Endodermal cell (in vitro differentiated cells): ENCODE measurements around the gene GDF10. TPM values are rescaled to one million over a fixed set of nuclear protein-coding genes. Genes with fewer than 3 reads are reported as not detected.

ENCODE experiments used
- DNase-seq: peaks from one replicate; pipeline ENCODE4 v3.0.0-alpha.2; 2017
- H3K27ac ChIP-seq: 2 replicates; pipeline ENCODE4 v1.5.1; 2013; ENCODE audit warnings: mild to moderate bottlenecking, low read depth, low read length, moderate library complexity
- H3K27me3 ChIP-seq: 2 replicates; pipeline ENCODE4 v1.6.1; 2013; ENCODE audit warnings: mild to moderate bottlenecking, low read length, moderate library complexity; ENCODE audit not compliant: insufficient read depth, control insufficient read depth, poor library complexity, severe bottlenecking
- H3K36me3 ChIP-seq: 2 replicates; pipeline ENCODE4 v1.7.0; 2013; ENCODE audit warnings: mild to moderate bottlenecking, low read length, moderate library complexity; ENCODE audit not compliant: control insufficient read depth, insufficient read depth
- H3K4me1 ChIP-seq: one replicate; pipeline ENCODE4 v1.7.0; 2013; ENCODE audit warnings: low read length; ENCODE audit not compliant: control insufficient read depth, insufficient read depth
- H3K4me3 ChIP-seq: 2 replicates; pipeline ENCODE4 v1.5.1; 2013; ENCODE audit warnings: mild to moderate bottlenecking, low read length, moderate library complexity
- H3K9ac ChIP-seq: 2 replicates; pipeline ENCODE4 v1.6.1; 2013; ENCODE audit warnings: mild to moderate bottlenecking, low read length, moderate library complexity; ENCODE audit not compliant: poor library complexity, severe bottlenecking; ENCODE audit errors: extremely low read depth
- H3K9me3 ChIP-seq: 2 replicates; pipeline ENCODE4 v1.6.1; 2013; ENCODE audit warnings: mild to moderate bottlenecking, low read length, moderate library complexity; ENCODE audit not compliant: control insufficient read depth
- H3K27ac Mint-ChIP-seq: 2 replicates; pipeline ENCODE4 v1.8.0; 2020; ENCODE audit warnings: mixed read lengths
- H3K27me3 Mint-ChIP-seq: 2 replicates; pipeline ENCODE4 v1.8.0; 2021; ENCODE audit warnings: mild to moderate bottlenecking, mixed read lengths; ENCODE audit not compliant: insufficient read depth
- H3K36me3 Mint-ChIP-seq: 2 replicates; pipeline ENCODE4 v1.8.0; 2020; ENCODE audit warnings: low read depth, mixed read lengths
- H3K4me1 Mint-ChIP-seq: 2 replicates; pipeline ENCODE4 v1.8.0; 2020; ENCODE audit warnings: mixed read lengths
- H3K4me3 Mint-ChIP-seq: 2 replicates; pipeline ENCODE4 v1.8.0; 2020; ENCODE audit warnings: mild to moderate bottlenecking, moderate library complexity, mixed read lengths
- H3K9me3 Mint-ChIP-seq: 2 replicates; pipeline ENCODE4 v1.8.0; 2020; ENCODE audit warnings: mild to moderate bottlenecking, mixed read lengths
- CTCF ChIP-seq: fragments of 200-600 bp; sonication (generic); conservative IDR thresholded peaks from 2 replicates; pipeline ENCODE4 v1.5.0; 2021; ENCODE audit warnings: antibody characterized with exemption, mild to moderate bottlenecking
- WGBS, 2 experiments: methylation state at CpG; one replicate each; pipeline versions ENCODE4 v1.1.5 to v1.1.7; 2013; ENCODE audit warnings: missing lambda C conversion rate in 2 of 2, mixed read lengths in 1 of 2; ENCODE audit not compliant: insufficient coverage in 1 of 2, insufficient read length in 1 of 2; 5-methylcytosine and 5-hydroxymethylcytosine counted together
- total RNA-seq, 2 donors: library from RNA; stranded (reverse); fragmentation: NEBNext Ultra II Directional in 1 of 2; extraction: Animal tissue kit (Norgen Biotek cat#: 25700) in 1 of 2; gene quantifications; 2 replicates in 1 of 2; 3 replicates in 1 of 2; pipeline ENCODE4 v1.2.1, GENCODE V29; 2021

The GDF10 gene
- total RNA-seq, 2 donors from 2014 or later: not detected

GRCh38 chr10:47349516-47349915 is 49.5 kb downstream of the GDF10 start:
- no peak for DNase-seq
- Histone ChIP-seq H3K9me3 (no peaks in the 10 kb centered on the region), H3K9ac (no peak overlapping the region), H3K27ac (no peak overlapping the region), H3K4me1 (no peaks in the 10 kb centered on the region), H3K36me3 (no peaks in the 10 kb centered on the region), H3K4me3 (no peak overlapping the region), H3K27me3 (no peaks in the 10 kb centered on the region)
- WGBS, 2 experiments: 94 to 99% methylated on average over 22 of the region's 22 CpGs
- H3K36me3 Mint-ChIP-seq: no peaks in the 10 kb centered on the region
- no peak overlapping the region for H3K4me3 Mint-ChIP-seq
- no peaks in the 10 kb centered on the region for H3K4me1 Mint-ChIP-seq
- no peaks in the 10 kb centered on the region for H3K9me3 Mint-ChIP-seq
- H3K27ac Mint-ChIP-seq: no peak overlapping the region
- no peak for TF ChIP-seq CTCF
- no peaks in the 10 kb centered on the region for H3K27me3 Mint-ChIP-seq

- H3K9me3 Mint-ChIP-seq: no peaks in the 10 kb centered on the region
- 96 to 97% methylated on average over 13 to 31 of the region's 31 CpGs for WGBS, 2 experiments
- no peak overlapping the region for H3K4me3 Mint-ChIP-seq
- no peak overlapping the region for H3K4me3 ChIP-seq
- H3K27ac ChIP-seq: no peak overlapping the region
- no peaks in the 10 kb centered on the region for H3K4me1 Mint-ChIP-seq
- H3K27me3 Mint-ChIP-seq: no peaks in the 10 kb centered on the region
- no peaks in the 10 kb centered on the region for H3K36me3 Mint-ChIP-seq
- no peak overlapping the region for H3K27ac Mint-ChIP-seq
- TF ChIP-seq CTCF: no peak
- H3K9ac ChIP-seq: no peak overlapping the region
- H3K4me1 ChIP-seq: no peaks in the 10 kb centered on the region
- H3K36me3 ChIP-seq: no peaks in the 10 kb centered on the region
- H3K9me3 ChIP-seq: no peaks in the 10 kb centered on the region
- H3K27me3 ChIP-seq: no peaks in the 10 kb centered on the region
- DNase-seq: no peak
These were observed 50.0 kb downstream of the GDF10 start for GRCh38 chr10:47349941-47350371.

GRCh38 chr10:47350671-47351640 is 51.0 kb downstream of the GDF10 start:
- Mint-ChIP-seq H3K27ac (no peak overlapping the region), H3K4me3 (no peak overlapping the region), H3K36me3 (no peaks in the 10 kb centered on the region), H3K4me1 (no peaks in the 10 kb centered on the region), H3K27me3 (no peaks in the 10 kb centered on the region), H3K9me3 (no peaks in the 10 kb centered on the region)
- no peak overlapping the region for H3K27ac ChIP-seq
- no peaks in the 10 kb centered on the region for H3K4me1 ChIP-seq
- no peak overlapping the region for H3K4me3 ChIP-seq
- H3K9me3 ChIP-seq: no peaks in the 10 kb centered on the region
- no peak for TF ChIP-seq CTCF
- no peaks in the 10 kb centered on the region for H3K27me3 ChIP-seq
- DNase-seq: no peak
- 93 to 97% methylated on average over 26 to 39 of the region's 39 CpGs for WGBS, 2 experiments
- H3K9ac ChIP-seq: no peak overlapping the region
- no peaks in the 10 kb centered on the region for H3K36me3 ChIP-seq
